ENCODE measurements around the gene C19orf12.

Gene C19orf12

GRCh38 chr19:29714953-29715700 lies at the start of gene C19orf12:
Gene C19orf12, minus strand, starts transcription at chr19:29715261. Its CDS starts 6,848 bp downstream, at chr19:29708413.
- no peaks in the 10 kb centered on the region for H3K9me2 ChIP-seq (replicated peaks; ENCODE audit: control insufficient read depth, low read length)
- H4K20me1 ChIP-seq (ENCODE audit: control insufficient read depth, insufficient read depth, low read depth, low read length) = peaks cover 5% of the 10 kb centered on the region; the same call in 1 of the 2 replicates
- H3K79me2 ChIP-seq (ENCODE audit: control insufficient read depth, low read length) = peaks cover 40% of the 10 kb centered on the region
- H3K4me1 ChIP-seq (ENCODE audit: control insufficient read depth, low read length) = peaks cover 20% of the 10 kb centered on the region
- H3F3A ChIP-seq (ENCODE audit: control insufficient read depth, insufficient read depth) = peaks cover 4% of the 10 kb centered on the region; the same call in 1 of the 2 replicates
- peak within 1 kb of the TSS; percentile 81 for H3K4me2 ChIP-seq (ENCODE audit: low read length)
- H3K36me3 ChIP-seq (ENCODE audit: control insufficient read depth, low read length) = peaks cover 4% of the 10 kb centered on the region
- peak within 1 kb of the TSS; percentile 94 for H3K4me3 ChIP-seq (ENCODE audit: low read length)
- H3K27ac ChIP-seq (ENCODE audit: low read depth, low read length) = peak within 1 kb of the TSS; percentile 63
- no peak for TF ChIP-seq CTCF (IDR thresholded peaks at IDR 0.05; ENCODE audit: low read depth, low read length, poor library complexity, severe bottlenecking)
- no peak for TF ChIP-seq EZH2phosphoT487 (IDR thresholded peaks at IDR 0.05; ENCODE audit: borderline replicate concordance, low read length)
- no peaks in the 10 kb centered on the region for H3K9me3 ChIP-seq (ENCODE audit: control insufficient read depth, insufficient read depth, low read length)
- H3K27me3 ChIP-seq (ENCODE audit: control insufficient read depth, low read length) = no peaks in the 10 kb centered on the region

GRCh38 chr19:29764361-29764760 lies 49.3 kb upstream of the C19orf12 start:
- peaks cover 5% of the 10 kb centered on the region; the same call in 1 of the 2 replicates for H3K4me1 ChIP-seq (ENCODE audit: control insufficient read depth, low read length)
- no peaks in the 10 kb centered on the region for H3K27me3 ChIP-seq (ENCODE audit: control insufficient read depth, low read length)
- no peaks in the 10 kb centered on the region for H4K20me1 ChIP-seq (ENCODE audit: control insufficient read depth, insufficient read depth, low read depth, low read length)
- TF ChIP-seq EZH2phosphoT487 (IDR thresholded peaks at IDR 0.05; ENCODE audit: borderline replicate concordance, low read length) (no peak), CTCF (IDR thresholded peaks at IDR 0.05; ENCODE audit: low read depth, low read length, poor library complexity, severe bottlenecking) (no peak)
- no peaks in the 10 kb centered on the region for H3K36me3 ChIP-seq (ENCODE audit: control insufficient read depth, low read length)
- H3K79me2 ChIP-seq (ENCODE audit: control insufficient read depth, low read length) = no peaks in the 10 kb centered on the region
- H3K9me3 ChIP-seq (ENCODE audit: control insufficient read depth, insufficient read depth, low read length) = no peaks in the 10 kb centered on the region
- H3K4me2 ChIP-seq (ENCODE audit: low read length) = no peak overlapping the region
- no peaks in the 10 kb centered on the region for H3K9me2 ChIP-seq (replicated peaks; ENCODE audit: control insufficient read depth, low read length)
- H3F3A ChIP-seq (ENCODE audit: control insufficient read depth, insufficient read depth) = no peaks in the 10 kb centered on the region
- H3K27ac ChIP-seq (ENCODE audit: low read depth, low read length) = no peak overlapping the region
- H3K4me3 ChIP-seq (ENCODE audit: low read length) = no peak overlapping the region

- H3K9me3 ChIP-seq (ENCODE audit: control insufficient read depth, insufficient read depth, low read length) = no peaks in the 10 kb centered on the region
- H3K36me3 ChIP-seq (ENCODE audit: control insufficient read depth, low read length) = no peaks in the 10 kb centered on the region
- no peaks in the 10 kb centered on the region for H3K79me2 ChIP-seq (ENCODE audit: control insufficient read depth, low read length)
- H3K4me2 ChIP-seq (ENCODE audit: low read length) = no peak overlapping the region
- no peaks in the 10 kb centered on the region for H3F3A ChIP-seq (ENCODE audit: control insufficient read depth, insufficient read depth)
- no peak overlapping the region for H3K4me3 ChIP-seq (ENCODE audit: low read length)
- H4K20me1 ChIP-seq (ENCODE audit: control insufficient read depth, insufficient read depth, low read depth, low read length) = no peaks in the 10 kb centered on the region
- no peaks in the 10 kb centered on the region for H3K9me2 ChIP-seq (replicated peaks; ENCODE audit: control insufficient read depth, low read length)
- H3K4me1 ChIP-seq (ENCODE audit: control insufficient read depth, low read length) = peaks cover 5% of the 10 kb centered on the region; the same call in 1 of the 2 replicates
- TF ChIP-seq CTCF (IDR thresholded peaks at IDR 0.05; ENCODE audit: low read depth, low read length, poor library complexity, severe bottlenecking) (no peak), EZH2phosphoT487 (IDR thresholded peaks at IDR 0.05; ENCODE audit: borderline replicate concordance, low read length) (no peak)
- H3K27me3 ChIP-seq (ENCODE audit: control insufficient read depth, low read length) = no peaks in the 10 kb centered on the region
- no peak overlapping the region for H3K27ac ChIP-seq (ENCODE audit: low read depth, low read length)
These were observed 48.1 kb upstream of the C19orf12 start for GRCh38 chr19:29763196-29763595.

Data from DOHH2 (cell line).